IPS-20b (cell line): Measurements from ENCODE around the gene CABP5.

Experiments used
- H3K27ac ChIP-seq: one replicate; pipeline ENCODE4 v1.5.1; 2013; ENCODE audit warnings: low read length
- H3K27me3 ChIP-seq: 2 replicates; pipeline ENCODE4 v1.6.1; 2013; ENCODE audit warnings: mild to moderate bottlenecking, low read length, inconsistent platforms; ENCODE audit not compliant: insufficient read depth
- H3K36me3 ChIP-seq: 2 replicates; pipeline ENCODE4 v1.6.1; 2013; ENCODE audit warnings: low read depth, mild to moderate bottlenecking, inconsistent platforms, low read length, moderate library complexity; ENCODE audit not compliant: insufficient read depth
- H3K4me1 ChIP-seq: 2 replicates; pipeline ENCODE4 v1.6.1; 2013; ENCODE audit warnings: mild to moderate bottlenecking, control low read depth, inconsistent platforms, low read length, moderate library complexity; ENCODE audit not compliant: insufficient read depth
- H3K4me3 ChIP-seq: 2 replicates; pipeline ENCODE4 v1.5.1; 2013; ENCODE audit warnings: mild to moderate bottlenecking, low read length, inconsistent platforms
- H3K9ac ChIP-seq: 2 replicates; pipeline ENCODE4 v1.6.1; 2013; ENCODE audit warnings: low read depth, mild to moderate bottlenecking, inconsistent platforms, low read length, moderate library complexity
- H3K9me3 ChIP-seq: 2 replicates; pipeline ENCODE4 v1.6.1; 2013; ENCODE audit warnings: mild to moderate bottlenecking, low read depth, low read length, inconsistent platforms; ENCODE audit not compliant: insufficient read depth

CABP5 gene

DNA sequence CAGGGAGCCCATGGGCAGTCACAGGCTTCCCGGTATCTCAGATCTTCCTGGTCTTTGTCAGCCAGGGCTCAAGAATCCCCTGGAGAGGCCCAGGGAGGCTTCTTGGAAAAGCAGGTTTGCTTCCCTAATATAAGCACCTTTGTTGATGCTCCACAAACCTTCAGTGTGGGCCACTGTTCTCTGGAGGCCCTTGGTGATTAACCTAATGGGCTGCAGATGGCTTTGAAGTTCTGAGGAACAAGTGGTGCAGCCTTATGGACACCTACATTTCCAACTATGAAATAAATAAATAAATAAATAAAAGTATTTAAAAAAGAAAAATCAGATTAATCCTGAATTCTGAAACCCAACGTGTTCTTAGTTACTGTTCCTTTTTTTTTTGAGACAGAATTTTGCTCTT is 51.8 kb downstream of the CABP5 start, which contains the start of gene BSPH1:
BSPH1 (minus strand) TSS at position 101 of the 400 bp plus-strand sequence; CDS start at position 12, 89 bp downstream.
- Histone ChIP-seq H3K27me3 (no peaks in the 10 kb centered on the region), H3K4me3 (no peak within 1 kb of the TSS)

DNA sequence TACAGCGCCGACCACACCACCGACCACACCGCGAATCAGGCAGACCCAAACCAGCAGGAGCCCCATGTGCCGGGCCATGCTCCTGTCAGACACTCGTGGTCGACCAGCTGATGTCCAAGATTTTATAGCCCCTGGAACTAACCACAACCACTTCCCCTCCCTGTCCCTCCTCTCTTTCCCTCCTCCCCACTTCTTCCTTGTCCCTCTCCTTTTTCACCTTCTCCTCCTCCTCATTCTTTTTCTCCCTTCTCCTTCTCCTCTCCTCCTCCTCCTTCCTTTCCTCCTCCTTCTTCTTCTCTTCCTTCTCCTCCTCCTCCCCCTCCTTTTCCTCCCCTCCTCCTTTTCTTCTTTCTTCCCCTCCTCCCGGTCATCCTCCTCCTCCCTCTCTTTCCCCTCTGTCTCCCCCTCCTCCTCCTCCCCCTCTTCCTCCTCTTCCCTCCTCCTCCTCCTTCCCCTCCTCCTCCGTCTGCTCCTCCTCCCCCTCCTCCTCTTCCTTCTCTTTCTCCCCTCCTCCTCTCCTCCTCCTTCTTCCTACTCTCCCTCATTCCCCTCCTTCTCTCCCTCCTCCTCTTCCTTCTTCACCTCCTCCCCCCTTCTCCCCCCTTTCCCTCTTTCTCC is 52.6 kb downstream of the CABP5 start:
- H3K27me3 ChIP-seq = no peaks in the 10 kb centered on the region
- H3K4me3 ChIP-seq = no peak overlapping the region
- H3K9ac ChIP-seq = no peak overlapping the region
- no peaks in the 10 kb centered on the region for H3K9me3 ChIP-seq
- H3K36me3 ChIP-seq = no peaks in the 10 kb centered on the region
- H3K27ac ChIP-seq = no peak overlapping the region
- H3K4me1 ChIP-seq = no peaks in the 10 kb centered on the region

More for the DNA sequence above, 51.8 kb downstream of the CABP5 start, which contains the start of gene BSPH1:
- Histone ChIP-seq H3K36me3 (no peaks in the 10 kb centered on the region), H3K4me1 (no peaks in the 10 kb centered on the region), H3K27ac (no peak within 1 kb of the TSS), H3K9me3 (no peaks in the 10 kb centered on the region), H3K9ac (no peak within 1 kb of the TSS)
